SK-N-MC (cell line): ENCODE measurements around the gene BIRC2.

Source experiments
- DNase-seq: peaks from one replicate; pipeline ENCODE4 v3.0.0-alpha.2; 2011; ENCODE audit warnings: low read depth, low spot score
- H3K27ac ChIP-seq: fragments of 200-600 bp; sonication (generic); 2 replicates; pipeline ENCODE4 v1.5.1; 2016; ENCODE audit warnings: mixed run types
- H3K36me3 ChIP-seq: fragments of 200-600 bp; sonication (generic); 2 replicates; pipeline ENCODE4 v1.6.1; 2017; ENCODE audit warnings: antibody characterized with exemption, low read length, mixed read lengths; ENCODE audit not compliant: insufficient read depth
- H3K4me3 ChIP-seq: fragments of 200-600 bp; sonication (generic); 2 replicates; pipeline ENCODE4 v1.5.1; 2016
- H3K9ac ChIP-seq: fragments of 200-600 bp; sonication (generic); 2 replicates; pipeline ENCODE4 v1.8.0; 2017; ENCODE audit warnings: mixed run types, mixed read lengths; ENCODE audit not compliant: insufficient read length
- H3K9me3 ChIP-seq: fragments of 200-600 bp; sonication (generic); 2 replicates; pipeline ENCODE4 v1.6.1; 2017; ENCODE audit warnings: low read depth, mild to moderate bottlenecking, antibody characterized with exemption, low read length, moderate library complexity, mixed read lengths
- EZH2 ChIP-seq: fragments of 200-600 bp; sonication (generic); IDR thresholded peaks from one replicate; pipeline ENCODE4 v1.6.1; 2017; ENCODE audit warnings: antibody characterized with exemption
- FOXP2 ChIP-seq: optimal IDR thresholded peaks from 2 replicates; pipeline ENCODE3; 2011; ENCODE audit warnings: mild to moderate bottlenecking, moderate library complexity; ENCODE audit not compliant: insufficient read depth; ENCODE audit errors: extremely low read length, control extremely low read depth
- POLR2AphosphoS5 ChIP-seq: IDR thresholded peaks from 2 replicates; pipeline ENCODE4 v1.6.1; 2012; ENCODE audit warnings: mild to moderate bottlenecking, low read depth, low read length, borderline replicate concordance

BIRC2 gene

DNA sequence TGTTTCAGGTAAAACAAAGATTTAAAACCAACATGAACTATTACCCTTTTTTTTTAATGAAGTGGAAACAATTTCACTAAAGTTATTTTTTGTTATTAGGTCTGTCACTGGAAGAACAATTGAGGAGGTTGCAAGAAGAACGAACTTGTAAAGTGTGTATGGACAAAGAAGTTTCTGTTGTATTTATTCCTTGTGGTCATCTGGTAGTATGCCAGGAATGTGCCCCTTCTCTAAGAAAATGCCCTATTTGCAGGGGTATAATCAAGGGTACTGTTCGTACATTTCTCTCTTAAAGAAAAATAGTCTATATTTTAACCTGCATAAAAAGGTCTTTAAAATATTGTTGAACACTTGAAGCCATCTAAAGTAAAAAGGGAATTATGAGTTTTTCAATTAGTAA is 30.9 kb downstream of the BIRC2 start:
- Histone ChIP-seq H3K27ac (no peak overlapping the region; the same call in 1 of the 2 replicates), H3K4me3 (no peak overlapping the region), H3K9me3 (no peaks in the 10 kb centered on the region), H3K36me3 (peaks cover 28% of the 10 kb centered on the region), H3K9ac (no peak overlapping the region)
- no peak for DNase-seq
- no peak for TF ChIP-seq POLR2AphosphoS5
- no peak for TF ChIP-seq FOXP2

DNA sequence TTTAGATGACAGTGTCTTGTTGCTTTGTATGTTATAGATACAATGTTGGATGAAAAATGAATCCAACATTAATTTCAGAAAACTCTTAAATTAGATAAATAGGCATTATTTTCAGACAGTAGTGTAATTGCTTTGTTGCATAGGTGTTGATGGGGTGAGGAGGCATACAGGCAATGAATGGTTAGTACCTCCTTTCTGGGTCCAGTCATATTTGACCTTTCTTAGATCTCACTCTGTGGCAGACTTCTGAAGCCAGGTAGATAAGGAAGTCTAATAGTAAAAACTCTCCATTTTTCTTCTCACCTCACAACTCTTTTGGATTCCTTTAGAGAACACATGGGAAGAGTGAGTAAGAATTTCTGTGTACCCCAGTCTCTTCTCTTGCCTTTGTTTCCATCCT is 31.8 kb downstream of the BIRC2 start:
- Histone ChIP-seq H3K27ac (no peak overlapping the region), H3K36me3 (peaks cover 28% of the 10 kb centered on the region), H3K9ac (no peak overlapping the region), H3K4me3 (no peak overlapping the region), H3K9me3 (no peaks in the 10 kb centered on the region)
- DNase-seq: no peak
- TF ChIP-seq FOXP2: no peak
- no peak for TF ChIP-seq POLR2AphosphoS5
- TF ChIP-seq EZH2: no peak

DNA sequence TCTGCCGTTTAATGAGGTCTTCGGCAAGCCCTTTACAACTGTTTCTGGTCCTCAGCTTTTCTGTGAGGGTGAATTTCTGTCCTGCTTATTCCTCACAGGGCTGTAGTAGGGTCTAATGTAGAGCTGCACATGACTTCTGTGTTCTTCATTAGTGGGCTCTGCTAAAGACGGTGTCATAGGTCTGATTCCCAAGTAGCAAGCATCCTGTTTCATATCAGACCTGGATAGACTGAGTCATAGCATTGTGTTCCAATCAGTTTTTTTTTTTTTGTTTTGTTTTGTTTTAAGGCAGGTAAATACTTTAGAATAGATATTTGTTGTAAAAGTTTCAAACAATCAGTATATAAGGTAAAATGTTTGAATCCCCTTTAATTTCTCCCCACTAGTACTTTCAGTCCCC is 35.4 kb downstream of the BIRC2 start:
- H3K36me3 ChIP-seq: peaks cover 18% of the 10 kb centered on the region
- no peak overlapping the region for H3K9ac ChIP-seq
- no peak for DNase-seq
- H3K4me3 ChIP-seq: no peak overlapping the region
- TF ChIP-seq EZH2 (no peak), POLR2AphosphoS5 (no peak), FOXP2 (no peak)
- no peak overlapping the region for H3K27ac ChIP-seq
- H3K9me3 ChIP-seq: no peaks in the 10 kb centered on the region

DNA sequence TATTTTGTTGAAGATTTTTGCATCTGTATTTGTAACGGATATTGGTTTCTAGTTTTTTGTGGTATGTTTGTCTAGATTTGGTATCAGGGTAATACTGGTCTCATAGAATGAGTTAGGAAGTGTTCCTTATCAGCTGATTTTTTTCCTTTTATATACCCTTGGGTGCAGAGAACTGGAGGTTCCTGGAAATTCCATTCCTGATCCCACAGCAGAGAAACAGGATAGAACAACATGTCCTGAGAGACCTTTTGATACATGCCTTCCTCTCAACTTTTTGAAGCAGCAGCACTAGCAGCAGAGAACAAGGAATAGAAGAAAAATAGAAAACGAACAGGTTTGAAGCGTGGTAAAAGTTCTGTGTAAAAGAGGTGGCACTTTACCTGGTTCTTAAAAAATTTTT is 36.8 kb downstream of the BIRC2 start:
- H3K36me3 ChIP-seq: peaks cover 19% of the 10 kb centered on the region

DNA sequence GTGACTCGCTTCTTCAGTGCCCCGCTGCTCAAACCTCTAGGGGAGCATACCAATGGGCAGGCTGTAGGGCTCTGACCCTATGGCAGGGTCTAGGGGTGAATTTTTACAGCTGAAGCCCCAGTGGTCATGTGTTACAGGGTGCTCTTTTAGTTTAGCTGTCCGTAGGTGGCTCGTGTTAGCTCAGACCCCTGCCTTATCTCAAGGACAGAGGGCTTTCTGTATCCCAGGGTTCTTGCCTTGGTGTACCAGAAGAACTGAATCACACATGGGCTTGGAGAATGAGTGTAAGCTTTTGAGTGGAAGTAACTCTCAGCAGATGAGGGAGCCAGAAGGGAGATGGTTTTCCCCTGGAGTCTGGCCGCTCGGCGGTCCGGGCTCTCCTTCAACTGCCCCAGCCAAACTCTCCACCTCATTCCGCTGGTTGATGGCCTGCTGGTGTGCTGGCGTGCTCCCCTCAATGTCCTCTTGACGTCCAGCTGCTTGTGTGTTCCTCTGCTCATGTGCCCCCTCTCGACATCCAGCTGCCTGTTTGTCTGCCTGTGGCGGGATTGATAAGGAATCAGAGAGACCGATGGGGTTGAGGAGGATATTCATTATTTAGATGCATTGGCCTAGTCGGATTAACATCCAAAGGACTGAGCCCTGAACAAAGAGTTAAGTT is 37.5 kb downstream of the BIRC2 start:
- Histone ChIP-seq H3K36me3 (peaks cover 22% of the 10 kb centered on the region), H3K9ac (no peak overlapping the region), H3K27ac (no peak overlapping the region), H3K4me3 (no peak overlapping the region), H3K9me3 (no peaks in the 10 kb centered on the region)
- TF ChIP-seq FOXP2 (no peak), POLR2AphosphoS5 (no peak)
- DNase-seq: no peak

More for the DNA sequence above, 36.8 kb downstream of the BIRC2 start:
- Histone ChIP-seq H3K9ac (no peak overlapping the region), H3K9me3 (no peaks in the 10 kb centered on the region), H3K4me3 (no peak overlapping the region), H3K27ac (no peak overlapping the region)
- DNase-seq: no peak
- TF ChIP-seq POLR2AphosphoS5 (no peak), FOXP2 (no peak), EZH2 (no peak)

GRCh38 chr11:102385085-102386007 is 38.3 kb downstream of the BIRC2 start:
- Histone ChIP-seq H3K9ac (no peak overlapping the region), H3K36me3 (peaks cover 18% of the 10 kb centered on the region), H3K27ac (no peak overlapping the region), H3K4me3 (no peak overlapping the region), H3K9me3 (no peaks in the 10 kb centered on the region)
- TF ChIP-seq POLR2AphosphoS5: no peak
- no peak for TF ChIP-seq FOXP2
- TF ChIP-seq EZH2: no peak
- DNase-seq: no peak

- no peak overlapping the region for H3K27ac ChIP-seq
- DNase-seq: no peak
- H3K4me3 ChIP-seq: no peak overlapping the region
- no peak overlapping the region for H3K9ac ChIP-seq
- peaks cover 18% of the 10 kb centered on the region for H3K36me3 ChIP-seq
- TF ChIP-seq EZH2: no peak
- no peak for TF ChIP-seq POLR2AphosphoS5
- TF ChIP-seq FOXP2: no peak
- no peaks in the 10 kb centered on the region for H3K9me3 ChIP-seq
Measured at GRCh38 chr11:102386136-102386734, 39.2 kb downstream of the BIRC2 start.

GRCh38 chr11:102387043-102387781 is 40.2 kb downstream of the BIRC2 start:
- Histone ChIP-seq H3K9me3 (no peaks in the 10 kb centered on the region), H3K4me3 (no peak overlapping the region), H3K9ac (no peak overlapping the region), H3K36me3 (peaks cover 18% of the 10 kb centered on the region), H3K27ac (no peak overlapping the region)
- TF ChIP-seq POLR2AphosphoS5 (no peak), EZH2 (no peak), FOXP2 (no peak)
- no peak for DNase-seq

DNA sequence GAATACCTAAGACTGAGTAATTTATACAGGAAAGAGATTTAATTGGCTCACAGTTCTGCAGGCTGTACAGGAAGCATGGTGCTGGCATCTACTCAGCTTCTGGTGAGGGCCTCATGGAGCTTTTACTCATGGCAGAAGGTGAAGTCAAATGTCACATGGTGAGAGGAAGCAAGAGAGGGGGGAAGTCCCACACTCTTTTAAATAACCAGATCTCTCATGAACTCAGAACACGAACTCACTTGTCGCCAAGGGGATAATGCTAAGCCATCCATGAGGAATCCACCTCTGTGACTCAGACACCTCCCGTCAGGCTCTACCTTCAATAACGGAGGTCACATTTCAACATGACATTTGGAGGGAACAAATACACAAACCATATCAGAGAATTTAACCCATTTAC is 42.2 kb downstream of the BIRC2 start:
- Histone ChIP-seq H3K9ac (no peak overlapping the region), H3K36me3 (peaks cover 22% of the 10 kb centered on the region), H3K27ac (no peak overlapping the region), H3K4me3 (no peak overlapping the region), H3K9me3 (no peaks in the 10 kb centered on the region)
- TF ChIP-seq POLR2AphosphoS5 (no peak), EZH2 (no peak), FOXP2 (no peak)
- no peak for DNase-seq
